Activated CD4-positive, alpha-beta T cell treated with anti-CD3 and anti-CD28 coated beads, Interleukin-2, amount 50 U/mL, for 4 hours (primary cell): ENCODE data around the gene ATG14.
A peak's percentile ranks its signal among the peaks of the same experiment; 100 is the strongest.
"Not testable (repeated sequence)": the region's sequence is repeated elsewhere in the genome, so short reads cannot be mapped to it uniquely, and the experiment has no call there.

ENCODE experiments used
- DNase-seq, 2 experiments: peaks; one replicate each; pipeline ENCODE4 v3.0.0-alpha.2; 2020

ATG14 gene

GRCh38 chr14:55432628-55433027 is 21.0 kb upstream of the ATG14 start:
- DNase-seq, result no peak

- DNase-seq, result peak; percentile 25 to 26
These were observed 18.5 kb upstream of the ATG14 start for GRCh38 chr14:55430024-55430690.

GRCh38 chr14:55427439-55427838 is 15.8 kb upstream of the ATG14 start:
- DNase-seq, result no peak

- no peak for DNase-seq
These were observed 15.3 kb upstream of the ATG14 start for GRCh38 chr14:55426891-55427290.

GRCh38 chr14:55425091-55425490 is 13.5 kb upstream of the ATG14 start:
- no peak for DNase-seq

DNA sequence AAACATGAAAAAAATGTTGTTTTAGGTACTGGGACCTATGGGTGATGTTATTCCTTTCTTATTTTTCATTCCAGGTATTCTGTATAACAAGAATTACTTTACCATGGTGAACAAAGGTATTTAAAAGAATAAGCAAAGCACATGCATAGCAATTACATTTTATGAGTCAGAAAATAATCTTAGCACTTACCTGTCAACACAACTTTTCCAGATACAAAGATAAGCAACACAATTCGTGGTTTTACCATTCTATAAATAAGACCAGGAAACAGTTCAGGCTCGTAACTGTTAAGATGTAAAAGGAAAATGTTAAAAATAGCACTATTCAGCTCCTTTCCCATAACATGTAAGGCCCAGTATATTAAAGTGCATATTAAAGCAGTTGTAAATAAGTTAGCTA is 12.3 kb upstream of the ATG14 start:
- no peak for DNase-seq

DNA sequence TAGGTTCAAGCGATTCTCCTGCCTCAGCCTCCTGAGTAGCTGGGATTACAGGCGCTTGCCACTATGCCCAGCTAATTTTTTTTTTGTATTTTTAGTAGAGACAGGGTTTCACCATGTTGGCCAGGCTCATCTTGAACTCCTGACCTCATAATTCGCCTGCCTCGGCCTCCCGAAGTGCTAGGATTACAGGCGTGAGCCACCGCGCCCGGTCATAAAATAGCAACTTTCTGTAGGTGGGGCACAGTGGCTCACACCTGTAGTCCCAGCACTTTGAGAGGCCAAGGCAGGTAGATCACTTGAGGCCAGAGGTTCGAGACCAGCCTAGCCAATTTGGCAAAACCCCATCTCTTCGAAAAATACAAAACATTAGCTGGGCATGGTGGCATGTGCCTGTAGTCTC is 10.7 kb upstream of the ATG14 start:
- not testable (repeated sequence) for DNase-seq

DNA sequence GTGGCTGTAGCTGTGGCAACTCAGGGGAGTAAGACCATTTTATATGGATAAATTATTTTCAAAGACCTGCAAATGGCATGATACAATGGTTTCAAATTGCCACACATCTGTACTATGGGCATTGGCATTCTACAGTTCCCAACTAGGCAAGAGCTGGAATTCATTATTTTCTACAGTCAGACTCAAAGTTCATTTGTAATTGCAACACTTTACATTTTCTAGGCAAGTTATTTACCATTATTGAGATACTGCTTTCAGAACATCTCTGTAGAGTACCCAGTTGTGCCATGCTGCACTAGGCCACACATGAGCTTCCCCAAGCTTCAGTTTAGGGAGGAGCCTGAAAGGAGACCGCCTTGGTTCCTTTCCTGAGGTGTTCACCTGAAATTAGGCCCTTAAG is 8.0 kb upstream of the ATG14 start:
- DNase-seq, result no peak

DNA sequence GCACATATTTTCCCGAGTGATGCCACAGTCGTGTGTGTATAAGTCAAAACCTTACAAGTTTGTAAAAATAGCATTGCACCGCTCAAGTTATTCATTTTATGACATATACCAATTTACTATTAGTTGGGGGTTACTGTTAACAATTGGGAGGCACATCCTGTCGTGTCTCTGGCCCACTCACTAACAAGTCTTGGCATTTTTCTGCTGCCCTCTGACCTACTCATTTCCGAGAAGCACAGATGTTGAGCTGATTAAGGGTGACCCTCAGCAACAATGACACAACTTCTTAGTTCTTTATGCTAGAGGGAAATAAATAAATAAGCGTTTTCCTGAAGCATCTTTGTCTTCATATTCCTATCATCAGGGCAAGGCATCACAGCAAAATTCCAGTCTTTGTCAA is 6.8 kb upstream of the ATG14 start:
- no peak for DNase-seq

GRCh38 chr14:55417955-55418354 is 6.3 kb upstream of the ATG14 start:
- DNase-seq, result no peak

DNA sequence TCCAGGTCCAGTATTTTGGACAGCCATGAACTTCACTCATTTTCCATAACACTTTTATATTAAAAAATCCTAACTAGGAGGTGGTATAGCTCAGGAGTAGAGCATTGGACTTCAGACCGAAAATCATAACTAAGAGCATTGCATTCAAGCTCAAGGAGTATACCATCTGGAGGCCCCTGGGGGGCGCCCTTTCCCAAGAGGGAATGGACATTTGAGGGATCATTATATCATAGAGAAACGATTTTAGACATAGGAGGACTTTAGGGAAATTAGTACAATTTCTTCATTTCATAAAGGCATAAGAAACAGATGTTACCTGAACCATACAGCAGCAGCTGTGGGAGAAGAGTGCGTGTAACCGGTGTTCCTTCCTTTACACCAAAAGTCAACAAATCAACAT is 5.2 kb upstream of the ATG14 start:
- DNase-seq, result no peak

- no peak for DNase-seq
These were observed 2.9 kb upstream of the ATG14 start for GRCh38 chr14:55414551-55414950.

GRCh38 chr14:55412676-55413075 is 1.0 kb upstream of the ATG14 start:
- DNase-seq, result no peak

- no peak for DNase-seq
These were observed 754 bp downstream of the ATG14 start for GRCh38 chr14:55410876-55411275.

DNA sequence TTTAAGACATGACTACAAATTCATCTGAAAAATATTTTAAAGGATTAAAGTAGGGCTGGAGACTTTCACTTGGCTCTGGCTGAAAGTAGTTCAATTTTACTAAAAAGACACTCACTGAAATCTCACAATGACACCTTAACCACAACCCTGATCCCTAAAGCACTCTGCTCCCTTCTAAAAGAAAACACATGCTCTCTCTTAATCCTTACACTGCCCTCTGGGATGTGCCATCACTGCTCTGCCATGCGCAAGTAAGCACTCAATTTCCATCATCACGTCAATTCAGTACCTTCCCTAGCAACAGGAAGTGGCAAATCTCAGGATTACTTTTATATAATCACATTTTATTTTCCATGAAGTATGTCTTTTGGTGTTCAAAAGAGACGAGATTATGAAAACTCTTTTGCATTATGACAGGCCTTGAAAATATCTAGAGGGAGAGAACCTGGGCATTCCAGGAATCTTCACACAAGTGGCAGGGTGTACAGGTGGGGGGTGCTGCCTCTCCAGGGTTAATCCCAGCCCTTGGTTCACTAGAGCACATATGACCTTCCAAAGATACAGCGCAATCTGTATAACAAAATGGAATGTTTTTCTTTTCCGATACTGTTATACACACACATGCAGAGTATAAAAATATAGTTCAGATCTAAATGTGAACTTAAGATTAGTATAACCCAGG is 7.3 kb downstream of the ATG14 start:
- DNase-seq, result no peak

DNA sequence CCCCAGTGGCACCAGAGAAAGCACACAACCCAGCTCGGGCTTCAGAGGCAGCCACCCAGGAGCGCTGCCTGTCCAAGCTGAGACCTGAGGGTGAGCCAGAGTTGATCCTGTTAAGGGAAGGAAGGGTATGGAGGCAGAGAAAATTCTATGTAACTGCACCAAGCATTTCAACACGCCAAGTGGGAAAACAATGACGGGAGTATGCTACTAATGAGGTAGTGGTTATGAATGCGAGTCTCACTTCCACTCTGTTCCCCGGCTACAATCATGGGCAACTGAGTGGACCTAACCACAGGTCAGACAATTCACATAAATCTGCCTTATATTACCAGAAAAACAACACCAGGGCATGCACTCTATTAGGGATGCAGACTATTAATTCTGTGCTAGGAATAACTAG is 9.9 kb downstream of the ATG14 start:
- DNase-seq, result no peak

- DNase-seq, result no peak
These were observed 11.8 kb downstream of the ATG14 start for GRCh38 chr14:55399852-55400251.

- DNase-seq, result no peak
These were observed 12.4 kb downstream of the ATG14 start for GRCh38 chr14:55399183-55399582.

DNA sequence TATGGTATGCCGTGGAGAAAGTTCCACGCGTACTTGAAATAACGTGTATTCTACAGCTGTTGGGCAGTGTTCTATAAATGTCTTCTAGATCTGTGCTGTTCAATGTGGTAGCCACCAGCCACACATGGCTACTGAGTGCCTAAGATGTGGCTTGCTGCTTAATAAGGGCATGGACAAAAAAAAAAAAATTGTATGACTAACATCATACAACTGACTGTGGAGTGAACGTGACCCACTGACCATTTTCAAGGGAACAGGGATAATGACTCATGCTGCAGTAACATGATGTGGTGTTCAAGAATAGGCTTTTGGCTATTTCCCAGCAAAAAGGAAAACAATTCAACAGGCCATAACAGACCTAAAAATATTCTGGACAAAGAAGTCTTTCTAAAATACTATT is 13.0 kb downstream of the ATG14 start:
- DNase-seq, result no peak

DNA sequence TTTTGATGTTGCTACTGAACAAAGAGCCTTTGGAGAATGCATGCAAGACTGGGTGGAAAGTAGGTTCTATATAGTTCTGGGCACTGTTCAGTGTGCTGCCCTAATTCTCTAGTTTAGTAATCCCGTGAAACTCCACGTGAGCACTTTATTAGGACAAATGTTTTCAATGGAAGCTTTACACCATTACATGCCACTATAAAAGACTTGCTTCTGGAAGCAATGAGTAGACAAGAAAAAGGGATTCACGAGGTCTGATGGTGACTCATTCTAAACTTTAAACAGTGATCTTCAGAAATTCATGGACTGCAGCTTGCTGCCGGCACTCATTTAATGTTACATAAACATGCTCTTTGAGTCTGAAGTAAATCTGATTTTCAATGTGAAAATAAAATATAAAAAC is 22.3 kb downstream of the ATG14 start:
- DNase-seq, result no peak

- DNase-seq, result no peak
These were observed 23.5 kb downstream of the ATG14 start for GRCh38 chr14:55388160-55388559.

DNA sequence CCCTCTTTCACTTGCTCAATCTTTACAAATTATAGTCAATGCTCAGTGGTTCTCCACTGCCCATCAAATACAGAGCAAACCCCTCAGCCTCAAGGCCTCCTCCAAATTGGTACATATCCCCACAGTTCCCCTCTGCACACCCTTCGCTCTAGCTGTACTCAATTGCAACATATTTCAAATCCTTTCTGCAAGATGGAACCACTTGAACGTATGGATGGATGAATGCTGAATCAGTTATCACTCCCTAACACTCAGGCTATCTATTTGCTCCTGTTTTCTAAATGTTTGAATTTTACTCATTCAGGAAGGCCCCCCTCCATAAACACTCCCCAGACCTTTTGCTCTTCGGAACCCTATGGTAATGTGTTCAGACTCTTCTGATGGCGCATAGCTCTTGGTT is 24.5 kb downstream of the ATG14 start:
- no peak for DNase-seq

DNA sequence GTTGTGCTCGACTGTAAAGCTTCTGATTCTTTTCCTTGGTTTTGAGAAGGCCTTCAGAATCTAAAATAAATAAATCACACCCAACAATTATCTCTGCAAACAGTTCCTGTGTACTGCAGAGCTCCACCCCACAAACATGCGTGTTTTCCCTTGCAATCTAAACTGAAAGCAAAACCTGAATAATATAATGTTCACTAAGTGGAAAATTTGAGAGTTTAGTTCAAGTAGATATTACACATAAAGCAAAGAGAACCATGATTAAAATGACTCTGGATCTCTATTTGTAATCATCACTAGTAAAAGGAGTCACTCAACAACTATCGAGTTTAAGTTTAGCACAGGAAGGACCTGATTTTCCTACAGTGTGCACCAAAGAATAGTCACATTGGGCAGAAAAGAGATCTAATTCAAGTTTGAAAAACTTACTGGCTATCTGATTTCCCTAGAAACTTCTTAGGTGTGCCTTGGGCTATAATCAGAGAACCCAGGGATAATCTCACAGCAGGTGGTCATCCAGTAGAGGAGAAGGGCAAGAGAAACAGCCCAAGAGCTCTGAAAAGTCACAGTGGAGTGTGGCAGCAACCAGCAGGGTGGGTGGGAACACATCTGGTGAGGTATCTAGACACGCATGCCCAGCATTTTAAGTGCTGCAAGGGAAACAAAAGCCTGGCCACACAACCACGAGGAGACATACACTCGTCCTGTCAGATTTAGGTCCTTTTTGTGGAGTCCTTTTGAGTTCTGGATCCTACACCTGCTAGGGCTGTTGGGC is 25.4 kb downstream of the ATG14 start:
- peak in 1 of 2 experiments; percentile 8 for DNase-seq

DNA sequence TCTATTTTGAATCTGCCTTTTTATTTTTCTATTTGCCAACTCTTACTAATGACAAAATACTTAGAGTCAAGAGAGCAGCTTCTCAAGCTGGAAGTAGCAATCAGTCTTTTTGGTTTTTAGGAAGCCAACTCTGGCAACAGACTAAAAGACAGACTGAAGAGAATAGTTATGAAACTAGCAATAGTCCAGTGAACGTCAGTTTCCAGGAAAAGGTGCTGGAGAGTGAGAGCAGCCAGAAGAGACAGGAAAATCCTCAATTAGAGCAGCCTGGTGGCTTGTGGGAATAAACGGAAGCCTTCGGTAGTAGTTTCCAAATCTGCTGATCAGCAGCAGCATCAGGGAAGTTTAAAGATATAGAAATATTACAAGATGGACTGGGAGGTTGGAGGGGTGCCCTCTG is 27.1 kb downstream of the ATG14 start:
- no peak for DNase-seq
